Fibroblast of lung (primary cell): ENCODE results near the gene AATK. TPM values are rescaled to one million over a fixed set of nuclear protein-coding genes. Genes with fewer than 3 reads are reported as not detected.

Source experiments
- DNase-seq, 2 donors: peaks; one replicate each; pipeline versions ENCODE4 v3.0.0 to v3.0.0-alpha.2; 2010; ENCODE audit warnings: low read depth in 2 of 2
- H2AFZ ChIP-seq: 2 replicates; pipeline ENCODE4 v1.5.1; 2012; ENCODE audit warnings: low read length, control low read depth, inconsistent platforms
- H3K27ac ChIP-seq: 2 replicates; pipeline ENCODE4 v1.5.1; 2011; ENCODE audit warnings: low read length, control low read depth; ENCODE audit not compliant: insufficient read depth
- H3K27me3 ChIP-seq: 2 replicates; pipeline ENCODE4 v1.5.1; 2011; ENCODE audit warnings: mild to moderate bottlenecking, low read length; ENCODE audit not compliant: control insufficient read depth, insufficient read depth
- H3K36me3 ChIP-seq: 2 replicates; pipeline ENCODE4 v1.5.1; 2011; ENCODE audit warnings: low read length; ENCODE audit not compliant: control insufficient read depth, insufficient read depth
- H3K4me1 ChIP-seq: 2 replicates; pipeline ENCODE4 v1.5.1; 2011; ENCODE audit warnings: low read length; ENCODE audit not compliant: control insufficient read depth, insufficient read depth; ENCODE audit errors: extremely low read depth
- H3K4me2 ChIP-seq: 2 replicates; pipeline ENCODE4 v1.5.1; 2011; ENCODE audit warnings: low read length, control low read depth; ENCODE audit not compliant: insufficient read depth; ENCODE audit errors: extremely low read depth
- H3K4me3 ChIP-seq, 4 experiments: fragments of 200-600 bp in 1 of 4; sonication (generic) in 1 of 4; replicated peaks in 1 of 4; 2 replicates each; pipeline ENCODE4 v1.5.1; 2011 to 2016; ENCODE audit warnings: low read length in 4 of 4, low read depth in 3 of 4, mild to moderate bottlenecking in 3 of 4, control low read depth in 2 of 4, inconsistent platforms in 1 of 4, mixed read lengths in 1 of 4; ENCODE audit not compliant: insufficient read depth in 1 of 4; ENCODE audit errors: control extremely low read depth in 1 of 4
- H3K79me2 ChIP-seq: 2 replicates; pipeline ENCODE4 v1.5.1; 2012; ENCODE audit warnings: mild to moderate bottlenecking, low read length, inconsistent platforms; ENCODE audit not compliant: control insufficient read depth, insufficient read depth
- H3K9ac ChIP-seq: 2 replicates; pipeline ENCODE4 v1.5.1; 2011; ENCODE audit warnings: mild to moderate bottlenecking, low read length, control low read depth; ENCODE audit not compliant: insufficient read depth
- H3K9me3 ChIP-seq: 2 replicates; pipeline ENCODE4 v1.5.1; 2012; ENCODE audit warnings: low read depth, low read length; ENCODE audit not compliant: control insufficient read depth, insufficient read depth
- H4K20me1 ChIP-seq: 2 replicates; pipeline ENCODE4 v1.5.1; 2011; ENCODE audit warnings: low read length; ENCODE audit not compliant: control insufficient read depth, insufficient read depth; ENCODE audit errors: extremely low read depth
- EZH2 ChIP-seq: IDR thresholded peaks from 2 replicates; pipeline ENCODE4 v1.5.1; 2012; ENCODE audit warnings: low read length, control low read depth, mild to moderate bottlenecking; ENCODE audit errors: missing control alignments
- polyA plus RNA-seq, 2 donors: library from polyadenylated mRNA; depleted of rRNA in 1 of 2; stranded (reverse) in 1 of 2; unstranded in 1 of 2; fragments of >200 nt; gene quantifications; 2 replicates each; pipeline ENCODE4 v1.2.1, GENCODE V29; 2011 to 2012; ENCODE audit warnings: missing spikeins in 1 of 2
- total RNA-seq: library from RNA; depleted of rRNA; stranded (reverse); fragments of >200 nt; gene quantifications from 2 replicates; pipeline ENCODE4 v1.2.1, GENCODE V29; 2014
- TF ChIP-seq, protein P1 (sequence below), 2 donors: IDR thresholded peaks in 1 of 2; conservative IDR thresholded peaks in 1 of 2; 1 replicate in 1 of 2; 2 replicates in 1 of 2; pipeline ENCODE4 v1.5.1; 2011 to 2012; ENCODE audit warnings: low read length in 2 of 2, control low read depth in 1 of 2, inconsistent platforms in 1 of 2, low read depth in 1 of 2, mild to moderate bottlenecking in 1 of 2

AATK gene
- total and polyA plus RNA-seq, 2 donors (not counting 1 experiment from before 2014, with no cell fraction given), result 0.16 to 0.50 TPM

- Histone ChIP-seq H3K4me3 (no peak overlapping the region), H3K36me3 (no peaks in the 10 kb centered on the region), H3K4me2 (no peak overlapping the region), H3K4me1 (no peaks in the 10 kb centered on the region), H4K20me1 (no peaks in the 10 kb centered on the region), H3K79me2 (no peaks in the 10 kb centered on the region), H2AFZ (no peak overlapping the region), H3K9ac (no peak overlapping the region), H3K27me3 (peaks cover 5% of the 10 kb centered on the region), H3K9me3 (no peaks in the 10 kb centered on the region), H3K27ac (no peak overlapping the region)
- no peak for DNase-seq
- TF ChIP-seq, protein P1, sequence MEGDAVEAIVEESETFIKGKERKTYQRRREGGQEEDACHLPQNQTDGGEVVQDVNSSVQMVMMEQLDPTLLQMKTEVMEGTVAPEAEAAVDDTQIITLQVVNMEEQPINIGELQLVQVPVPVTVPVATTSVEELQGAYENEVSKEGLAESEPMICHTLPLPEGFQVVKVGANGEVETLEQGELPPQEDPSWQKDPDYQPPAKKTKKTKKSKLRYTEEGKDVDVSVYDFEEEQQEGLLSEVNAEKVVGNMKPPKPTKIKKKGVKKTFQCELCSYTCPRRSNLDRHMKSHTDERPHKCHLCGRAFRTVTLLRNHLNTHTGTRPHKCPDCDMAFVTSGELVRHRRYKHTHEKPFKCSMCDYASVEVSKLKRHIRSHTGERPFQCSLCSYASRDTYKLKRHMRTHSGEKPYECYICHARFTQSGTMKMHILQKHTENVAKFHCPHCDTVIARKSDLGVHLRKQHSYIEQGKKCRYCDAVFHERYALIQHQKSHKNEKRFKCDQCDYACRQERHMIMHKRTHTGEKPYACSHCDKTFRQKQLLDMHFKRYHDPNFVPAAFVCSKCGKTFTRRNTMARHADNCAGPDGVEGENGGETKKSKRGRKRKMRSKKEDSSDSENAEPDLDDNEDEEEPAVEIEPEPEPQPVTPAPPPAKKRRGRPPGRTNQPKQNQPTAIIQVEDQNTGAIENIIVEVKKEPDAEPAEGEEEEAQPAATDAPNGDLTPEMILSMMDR (conservative IDR thresholded peaks at IDR 0.05 in 1 of 2, IDR thresholded peaks at IDR 0.05 in 1 of 2; ENCODE audit: low read depth in 1 of 2, low read length in 2 of 2), result no peak
- no peak for TF ChIP-seq EZH2
Measured at GRCh38 chr17:81188491-81188840, 22.4 kb upstream of the AATK start.

DNA sequence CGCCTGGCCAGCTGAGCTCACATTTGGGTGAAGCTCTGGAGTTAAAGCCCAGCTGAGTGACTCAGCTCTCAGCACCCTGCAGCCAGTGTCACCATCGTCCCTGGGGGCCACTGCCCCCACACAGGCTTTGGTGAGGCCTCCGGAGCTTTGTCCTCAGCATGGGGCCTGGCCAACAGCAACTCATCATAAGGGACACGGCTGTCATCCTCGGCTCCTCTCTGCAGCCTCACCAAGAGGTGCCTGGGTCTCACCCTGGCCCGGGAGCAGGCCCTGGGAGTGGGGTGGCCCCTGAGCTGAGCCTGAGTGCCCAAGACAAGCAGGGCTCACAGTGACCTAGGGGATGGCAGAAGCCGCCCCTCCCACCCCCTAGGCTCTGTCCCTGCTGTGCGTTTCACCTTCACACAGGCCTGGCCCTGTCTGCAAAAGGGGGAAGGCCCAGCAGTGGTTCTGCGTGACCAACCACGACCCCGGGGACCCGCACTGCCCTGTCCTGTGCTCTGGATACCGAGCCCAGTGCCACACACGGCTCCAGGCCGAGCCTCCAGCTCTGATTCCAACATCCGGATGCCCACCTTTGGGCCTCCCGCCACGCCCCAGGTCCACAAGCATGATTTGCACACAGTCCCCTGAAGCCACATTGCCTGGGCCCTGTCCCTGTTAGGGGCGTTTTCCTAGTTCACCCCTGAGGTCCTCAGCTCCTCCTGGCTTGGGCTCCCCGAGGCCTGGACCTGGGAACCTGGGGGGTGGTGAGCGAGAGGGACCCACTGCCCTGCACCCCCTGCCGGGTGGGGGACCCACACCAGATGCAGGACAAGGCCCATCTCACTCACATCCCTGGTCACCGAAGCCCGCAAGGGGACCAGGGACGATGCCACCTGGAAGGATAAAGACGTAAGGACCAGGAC is 21.8 kb upstream of the AATK start:
- H3K4me2 ChIP-seq, result no peak overlapping the region
- no peaks in the 10 kb centered on the region for H3K79me2 ChIP-seq
- H2AFZ ChIP-seq, result no peak overlapping the region
- peaks cover 5% of the 10 kb centered on the region for H3K27me3 ChIP-seq
- H3K9ac ChIP-seq, result no peak overlapping the region
- TF ChIP-seq EZH2, result no peak
- TF ChIP-seq, protein P1 (conservative IDR thresholded peaks at IDR 0.05 in 1 of 2, IDR thresholded peaks at IDR 0.05 in 1 of 2; ENCODE audit: low read depth in 1 of 2, low read length in 2 of 2), result no peak
- H3K4me1 ChIP-seq, result no peaks in the 10 kb centered on the region
- H3K27ac ChIP-seq, result no peak overlapping the region
- no peaks in the 10 kb centered on the region for H3K36me3 ChIP-seq
- no peak for DNase-seq
- H4K20me1 ChIP-seq, result no peaks in the 10 kb centered on the region
- no peak overlapping the region for H3K4me3 ChIP-seq
- H3K9me3 ChIP-seq, result no peaks in the 10 kb centered on the region

DNA sequence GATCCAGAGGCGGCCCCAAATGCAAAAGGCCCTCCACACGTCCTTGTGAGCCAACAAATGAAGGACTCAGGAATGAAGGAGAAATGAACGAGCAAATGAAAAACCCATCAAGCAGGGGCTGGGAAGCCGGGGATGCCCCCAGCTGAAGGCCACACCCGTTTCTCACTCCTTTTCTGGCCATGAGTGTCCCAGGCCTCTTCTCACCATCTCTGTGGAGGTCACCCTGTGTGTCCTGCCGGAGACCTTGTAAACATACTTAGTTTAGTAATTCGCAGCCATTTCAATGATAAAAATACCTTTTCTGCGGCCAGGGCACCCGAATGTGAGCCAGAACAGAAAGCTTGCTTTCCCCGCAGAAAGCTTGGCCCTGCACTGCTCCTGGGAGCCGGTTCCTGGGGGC is 21.1 kb upstream of the AATK start:
- Histone ChIP-seq H3K4me3 (no peak overlapping the region), H3K27me3 (peaks cover 5% of the 10 kb centered on the region), H3K27ac (no peak overlapping the region), H3K4me1 (no peaks in the 10 kb centered on the region), H3K36me3 (no peaks in the 10 kb centered on the region), H3K9me3 (no peaks in the 10 kb centered on the region), H3K79me2 (no peaks in the 10 kb centered on the region), H3K9ac (no peak overlapping the region), H2AFZ (no peak overlapping the region), H3K4me2 (no peak overlapping the region), H4K20me1 (no peaks in the 10 kb centered on the region)
- no peak for DNase-seq
- TF ChIP-seq, protein P1 (conservative IDR thresholded peaks at IDR 0.05 in 1 of 2, IDR thresholded peaks at IDR 0.05 in 1 of 2; ENCODE audit: low read depth in 1 of 2, low read length in 2 of 2), result no peak
- no peak for TF ChIP-seq EZH2
